ENCODE results near the gene ACOT8. TPM values are rescaled to one million over a fixed set of nuclear protein-coding genes. Genes with fewer than 3 reads are reported as not detected.
A peak's percentile ranks its signal among the peaks of the same experiment; 100 is the strongest.

The ACOT8 gene
- total and polyA plus RNA-seq, 9 of the 15 experiments (the other 6 are each of a cell fraction or from before 2014, with no cell fraction given) = 8.2 to 46.7 (median 20.7) TPM

DNA sequence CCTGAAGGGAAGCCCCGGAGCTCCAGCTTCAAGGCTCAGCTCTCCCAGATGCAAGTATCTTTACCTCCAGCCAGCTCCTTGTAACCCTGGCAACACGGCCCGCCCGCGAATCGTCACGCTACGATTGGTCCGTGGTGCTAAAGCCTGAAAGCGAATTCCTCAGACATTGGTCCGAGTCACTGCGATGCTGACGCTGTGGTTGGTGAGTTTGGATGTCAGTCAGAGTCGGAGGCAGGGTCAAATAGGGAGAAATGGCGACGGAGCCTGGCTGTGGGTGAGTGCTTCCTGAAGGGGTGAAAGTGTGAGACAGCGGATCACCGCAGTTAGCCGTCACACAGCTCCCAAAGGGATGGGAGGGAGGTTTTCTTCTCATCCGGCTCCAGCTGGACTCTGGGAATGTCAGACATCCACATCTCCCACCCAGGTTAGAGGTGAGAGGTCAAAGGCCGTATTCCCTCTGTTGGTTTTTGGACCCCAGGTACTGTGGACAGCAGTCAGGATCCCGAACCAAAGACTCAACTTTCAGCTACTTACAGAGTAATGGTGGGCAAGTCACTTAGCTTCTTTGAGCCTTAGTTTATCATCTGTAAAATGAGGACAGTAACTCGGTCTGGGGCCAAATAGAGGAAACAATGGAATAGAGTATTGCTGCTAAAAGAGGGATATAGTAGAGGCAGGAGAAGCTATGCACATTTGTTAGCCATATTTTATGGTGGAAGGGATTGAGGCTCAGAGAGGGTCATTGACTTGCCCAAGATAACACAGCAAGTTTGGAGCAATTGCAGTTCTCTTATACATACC is 24.0 kb upstream of the ACOT8 start, which contains the start of gene ZSWIM1 (continued):
- TF ChIP-seq, protein P1, sequence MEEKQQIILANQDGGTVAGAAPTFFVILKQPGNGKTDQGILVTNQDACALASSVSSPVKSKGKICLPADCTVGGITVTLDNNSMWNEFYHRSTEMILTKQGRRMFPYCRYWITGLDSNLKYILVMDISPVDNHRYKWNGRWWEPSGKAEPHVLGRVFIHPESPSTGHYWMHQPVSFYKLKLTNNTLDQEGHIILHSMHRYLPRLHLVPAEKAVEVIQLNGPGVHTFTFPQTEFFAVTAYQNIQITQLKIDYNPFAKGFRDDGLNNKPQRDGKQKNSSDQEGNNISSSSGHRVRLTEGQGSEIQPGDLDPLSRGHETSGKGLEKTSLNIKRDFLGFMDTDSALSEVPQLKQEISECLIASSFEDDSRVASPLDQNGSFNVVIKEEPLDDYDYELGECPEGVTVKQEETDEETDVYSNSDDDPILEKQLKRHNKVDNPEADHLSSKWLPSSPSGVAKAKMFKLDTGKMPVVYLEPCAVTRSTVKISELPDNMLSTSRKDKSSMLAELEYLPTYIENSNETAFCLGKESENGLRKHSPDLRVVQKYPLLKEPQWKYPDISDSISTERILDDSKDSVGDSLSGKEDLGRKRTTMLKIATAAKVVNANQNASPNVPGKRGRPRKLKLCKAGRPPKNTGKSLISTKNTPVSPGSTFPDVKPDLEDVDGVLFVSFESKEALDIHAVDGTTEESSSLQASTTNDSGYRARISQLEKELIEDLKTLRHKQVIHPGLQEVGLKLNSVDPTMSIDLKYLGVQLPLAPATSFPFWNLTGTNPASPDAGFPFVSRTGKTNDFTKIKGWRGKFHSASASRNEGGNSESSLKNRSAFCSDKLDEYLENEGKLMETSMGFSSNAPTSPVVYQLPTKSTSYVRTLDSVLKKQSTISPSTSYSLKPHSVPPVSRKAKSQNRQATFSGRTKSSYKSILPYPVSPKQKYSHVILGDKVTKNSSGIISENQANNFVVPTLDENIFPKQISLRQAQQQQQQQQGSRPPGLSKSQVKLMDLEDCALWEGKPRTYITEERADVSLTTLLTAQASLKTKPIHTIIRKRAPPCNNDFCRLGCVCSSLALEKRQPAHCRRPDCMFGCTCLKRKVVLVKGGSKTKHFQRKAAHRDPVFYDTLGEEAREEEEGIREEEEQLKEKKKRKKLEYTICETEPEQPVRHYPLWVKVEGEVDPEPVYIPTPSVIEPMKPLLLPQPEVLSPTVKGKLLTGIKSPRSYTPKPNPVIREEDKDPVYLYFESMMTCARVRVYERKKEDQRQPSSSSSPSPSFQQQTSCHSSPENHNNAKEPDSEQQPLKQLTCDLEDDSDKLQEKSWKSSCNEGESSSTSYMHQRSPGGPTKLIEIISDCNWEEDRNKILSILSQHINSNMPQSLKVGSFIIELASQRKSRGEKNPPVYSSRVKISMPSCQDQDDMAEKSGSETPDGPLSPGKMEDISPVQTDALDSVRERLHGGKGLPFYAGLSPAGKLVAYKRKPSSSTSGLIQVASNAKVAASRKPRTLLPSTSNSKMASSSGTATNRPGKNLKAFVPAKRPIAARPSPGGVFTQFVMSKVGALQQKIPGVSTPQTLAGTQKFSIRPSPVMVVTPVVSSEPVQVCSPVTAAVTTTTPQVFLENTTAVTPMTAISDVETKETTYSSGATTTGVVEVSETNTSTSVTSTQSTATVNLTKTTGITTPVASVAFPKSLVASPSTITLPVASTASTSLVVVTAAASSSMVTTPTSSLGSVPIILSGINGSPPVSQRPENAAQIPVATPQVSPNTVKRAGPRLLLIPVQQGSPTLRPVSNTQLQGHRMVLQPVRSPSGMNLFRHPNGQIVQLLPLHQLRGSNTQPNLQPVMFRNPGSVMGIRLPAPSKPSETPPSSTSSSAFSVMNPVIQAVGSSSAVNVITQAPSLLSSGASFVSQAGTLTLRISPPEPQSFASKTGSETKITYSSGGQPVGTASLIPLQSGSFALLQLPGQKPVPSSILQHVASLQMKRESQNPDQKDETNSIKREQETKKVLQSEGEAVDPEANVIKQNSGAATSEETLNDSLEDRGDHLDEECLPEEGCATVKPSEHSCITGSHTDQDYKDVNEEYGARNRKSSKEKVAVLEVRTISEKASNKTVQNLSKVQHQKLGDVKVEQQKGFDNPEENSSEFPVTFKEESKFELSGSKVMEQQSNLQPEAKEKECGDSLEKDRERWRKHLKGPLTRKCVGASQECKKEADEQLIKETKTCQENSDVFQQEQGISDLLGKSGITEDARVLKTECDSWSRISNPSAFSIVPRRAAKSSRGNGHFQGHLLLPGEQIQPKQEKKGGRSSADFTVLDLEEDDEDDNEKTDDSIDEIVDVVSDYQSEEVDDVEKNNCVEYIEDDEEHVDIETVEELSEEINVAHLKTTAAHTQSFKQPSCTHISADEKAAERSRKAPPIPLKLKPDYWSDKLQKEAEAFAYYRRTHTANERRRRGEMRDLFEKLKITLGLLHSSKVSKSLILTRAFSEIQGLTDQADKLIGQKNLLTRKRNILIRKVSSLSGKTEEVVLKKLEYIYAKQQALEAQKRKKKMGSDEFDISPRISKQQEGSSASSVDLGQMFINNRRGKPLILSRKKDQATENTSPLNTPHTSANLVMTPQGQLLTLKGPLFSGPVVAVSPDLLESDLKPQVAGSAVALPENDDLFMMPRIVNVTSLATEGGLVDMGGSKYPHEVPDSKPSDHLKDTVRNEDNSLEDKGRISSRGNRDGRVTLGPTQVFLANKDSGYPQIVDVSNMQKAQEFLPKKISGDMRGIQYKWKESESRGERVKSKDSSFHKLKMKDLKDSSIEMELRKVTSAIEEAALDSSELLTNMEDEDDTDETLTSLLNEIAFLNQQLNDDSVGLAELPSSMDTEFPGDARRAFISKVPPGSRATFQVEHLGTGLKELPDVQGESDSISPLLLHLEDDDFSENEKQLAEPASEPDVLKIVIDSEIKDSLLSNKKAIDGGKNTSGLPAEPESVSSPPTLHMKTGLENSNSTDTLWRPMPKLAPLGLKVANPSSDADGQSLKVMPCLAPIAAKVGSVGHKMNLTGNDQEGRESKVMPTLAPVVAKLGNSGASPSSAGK (IDR thresholded peaks at IDR 0.05) = no peak
- TF ChIP-seq HDAC2 (IDR thresholded peaks at IDR 0.05) (peak; percentile 76), TCFL5 (CRISPR knock-in tag; conservative IDR thresholded peaks at IDR 0.05) (no peak), MCM3 (IDR thresholded peaks at IDR 0.05) (no peak), NBN (IDR thresholded peaks at IDR 0.05; ENCODE audit: low read depth) (no peak), HNRNPUL1 (IDR thresholded peaks at IDR 0.05; ENCODE audit: low read length) (no peak), CBFA2T2 (conservative IDR thresholded peaks at IDR 0.05) (no peak), ZNF586 (CRISPR knock-in tag; conservative IDR thresholded peaks at IDR 0.05) (no peak), FOXJ3 (CRISPR knock-in tag; IDR thresholded peaks at IDR 0.05) (no peak)
- TF ChIP-seq, protein P2, sequence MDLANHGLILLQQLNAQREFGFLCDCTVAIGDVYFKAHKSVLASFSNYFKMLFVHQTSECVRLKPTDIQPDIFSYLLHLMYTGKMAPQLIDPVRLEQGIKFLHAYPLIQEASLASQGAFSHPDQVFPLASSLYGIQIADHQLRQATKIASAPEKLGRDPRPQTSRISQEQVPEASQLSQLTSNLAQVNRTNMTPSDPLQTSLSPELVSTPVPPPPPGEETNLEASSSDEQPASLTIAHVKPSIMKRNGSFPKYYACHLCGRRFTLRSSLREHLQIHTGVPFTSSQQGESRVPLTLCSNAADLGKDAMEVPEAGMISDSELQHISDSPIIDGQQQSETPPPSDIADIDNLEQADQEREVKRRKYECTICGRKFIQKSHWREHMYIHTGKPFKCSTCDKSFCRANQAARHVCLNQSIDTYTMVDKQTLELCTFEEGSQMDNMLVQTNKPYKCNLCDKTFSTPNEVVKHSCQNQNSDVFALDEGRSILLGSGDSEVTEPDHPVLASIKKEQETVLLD (IDR thresholded peaks at IDR 0.05) = no peak
- TF ChIP-seq, protein P3, sequence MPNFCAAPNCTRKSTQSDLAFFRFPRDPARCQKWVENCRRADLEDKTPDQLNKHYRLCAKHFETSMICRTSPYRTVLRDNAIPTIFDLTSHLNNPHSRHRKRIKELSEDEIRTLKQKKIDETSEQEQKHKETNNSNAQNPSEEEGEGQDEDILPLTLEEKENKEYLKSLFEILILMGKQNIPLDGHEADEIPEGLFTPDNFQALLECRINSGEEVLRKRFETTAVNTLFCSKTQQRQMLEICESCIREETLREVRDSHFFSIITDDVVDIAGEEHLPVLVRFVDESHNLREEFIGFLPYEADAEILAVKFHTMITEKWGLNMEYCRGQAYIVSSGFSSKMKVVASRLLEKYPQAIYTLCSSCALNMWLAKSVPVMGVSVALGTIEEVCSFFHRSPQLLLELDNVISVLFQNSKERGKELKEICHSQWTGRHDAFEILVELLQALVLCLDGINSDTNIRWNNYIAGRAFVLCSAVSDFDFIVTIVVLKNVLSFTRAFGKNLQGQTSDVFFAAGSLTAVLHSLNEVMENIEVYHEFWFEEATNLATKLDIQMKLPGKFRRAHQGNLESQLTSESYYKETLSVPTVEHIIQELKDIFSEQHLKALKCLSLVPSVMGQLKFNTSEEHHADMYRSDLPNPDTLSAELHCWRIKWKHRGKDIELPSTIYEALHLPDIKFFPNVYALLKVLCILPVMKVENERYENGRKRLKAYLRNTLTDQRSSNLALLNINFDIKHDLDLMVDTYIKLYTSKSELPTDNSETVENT (CRISPR knock-in tag; IDR thresholded peaks at IDR 0.05) = 0 out of 2 replicates have a peak, but pooled peaks have one; percentile 41

All from K562 (cell line).